BJ (cell line): Measurements from ENCODE around the gene DACT2. TPM values are rescaled to one million over a fixed set of nuclear protein-coding genes. Genes with fewer than 3 reads are reported as not detected.

ENCODE experiments used
- CTCF ChIA-PET: fragments of 350-600 bp; formaldehyde crosslinking; extraction: SDS; loops from one replicate; lab custom pipeline; 2021; ENCODE audit warnings: antibody characterized with exemption, inconsistent platforms; lab: Yijun Ruan, JAX
- POLR2A ChIA-PET: fragments of 300-600 bp; sonication (Branson Sonifier 250); formaldehyde crosslinking; extraction: SDS; loops from one replicate; lab custom pipeline; 2021; ENCODE audit warnings: antibody characterized with exemption; lab: Charles Lee
- DNase-seq: peaks from one replicate; pipeline ENCODE4 v3.0.0-alpha.2; 2011; ENCODE audit warnings: low read depth
- H3K27me3 ChIP-seq: 2 replicates; pipeline ENCODE4 v1.6.0; 2011; ENCODE audit warnings: low read length; ENCODE audit not compliant: control insufficient read depth, insufficient read depth
- H3K36me3 ChIP-seq: 2 replicates; pipeline ENCODE4 v1.5.1; 2011; ENCODE audit warnings: low read length; ENCODE audit not compliant: control insufficient read depth, insufficient read depth
- H3K4me3 ChIP-seq: 2 replicates; pipeline ENCODE4 v1.5.1; 2011; ENCODE audit warnings: low read depth, mild to moderate bottlenecking, control low read depth, low read length
- CTCF ChIP-seq: IDR thresholded peaks from 2 replicates; pipeline ENCODE4 v1.5.1; 2011; ENCODE audit warnings: low read depth, mild to moderate bottlenecking, control low read depth, inconsistent platforms, low read length, moderate library complexity; ENCODE audit not compliant: insufficient read depth
- polyA plus RNA-seq: library from polyadenylated mRNA; depleted of rRNA; stranded (reverse); fragments of >200 nt; gene quantifications from 2 replicates; pipeline ENCODE4 v1.2.3, GENCODE V29; 2011

DACT2 gene
- polyA plus RNA-seq, 1 experiment: not detected

- Histone ChIP-seq H3K4me3 (no peak overlapping the region), H3K27me3 (no peaks in the 10 kb centered on the region), H3K36me3 (no peaks in the 10 kb centered on the region)
- no peak for DNase-seq
- CTCF ChIA-PET: no interaction called here
- no peak for TF ChIP-seq CTCF
- POLR2A ChIA-PET: no interaction called here
Measured at GRCh38 chr6:168348186-168348585, 28.6 kb upstream of the DACT2 start.

- H3K27me3 ChIP-seq: no peaks in the 10 kb centered on the region
- no peak overlapping the region for H3K4me3 ChIP-seq
- ChIA-PET CTCF (no interaction called here), POLR2A (no interaction called here)
- H3K36me3 ChIP-seq: no peaks in the 10 kb centered on the region
- DNase-seq: no peak
- no peak for TF ChIP-seq CTCF
Measured at GRCh38 chr6:168347615-168348014, 28.0 kb upstream of the DACT2 start.

GRCh38 chr6:168347053-168347452, 27.5 kb upstream of the DACT2 start:
- TF ChIP-seq CTCF: no peak
- CTCF ChIA-PET: no interaction called here
- DNase-seq: no peak
- Histone ChIP-seq H3K27me3 (no peaks in the 10 kb centered on the region), H3K4me3 (no peak overlapping the region), H3K36me3 (no peaks in the 10 kb centered on the region)
- POLR2A ChIA-PET: no interaction called here

GRCh38 chr6:168345896-168346754, 26.5 kb upstream of the DACT2 start:
- no peak overlapping the region for H3K4me3 ChIP-seq

GRCh38 chr6:168345266-168345665, 25.7 kb upstream of the DACT2 start:
- DNase-seq: no peak
- ChIA-PET CTCF (no interaction called here), POLR2A (no interaction called here)
- TF ChIP-seq CTCF: no peak
- H3K4me3 ChIP-seq: no peak overlapping the region
- H3K36me3 ChIP-seq: no peaks in the 10 kb centered on the region
- no peaks in the 10 kb centered on the region for H3K27me3 ChIP-seq

More at GRCh38 chr6:168345896-168346754, 26.5 kb upstream of the DACT2 start:
- DNase-seq: no peak
- H3K27me3 ChIP-seq: no peaks in the 10 kb centered on the region
- ChIA-PET CTCF (no interaction called here), POLR2A (no interaction called here)
- no peak for TF ChIP-seq CTCF
- no peaks in the 10 kb centered on the region for H3K36me3 ChIP-seq
